DND-41 (cell line): Measurements from ENCODE around the gene STX4.

Experiments used
- ATAC-seq: fragments of 200-7000 bp; cut with Tn5 transposase; 3 replicates; pipeline ENCODE4 v1.9.1; 2021; ENCODE audit warnings: low read depth; ENCODE audit not compliant: insufficient read depth
- DNase-seq: peaks from one replicate; pipeline ENCODE4 v3.0.0-alpha.2; 2020
- H2AFZ ChIP-seq: 2 replicates; pipeline ENCODE4 v1.6.0; 2012; ENCODE audit warnings: low read depth, low read length
- H3K27ac ChIP-seq: 2 replicates; pipeline ENCODE4 v1.5.1; 2012; ENCODE audit warnings: low read length, inconsistent platforms
- H3K27me3 ChIP-seq: fragments of 200-600 bp; sonication (generic); 2 replicates; pipeline ENCODE4 v1.6.0; 2012; ENCODE audit warnings: low read length, mild to moderate bottlenecking, inconsistent platforms; ENCODE audit not compliant: insufficient read depth, poor library complexity
- H3K36me3 ChIP-seq: 2 replicates; pipeline ENCODE4 v1.5.1; 2012; ENCODE audit warnings: low read length, inconsistent platforms; ENCODE audit not compliant: insufficient read depth
- H3K4me1 ChIP-seq: 2 replicates; pipeline ENCODE4 v1.5.1; 2012; ENCODE audit warnings: mild to moderate bottlenecking, low read length; ENCODE audit not compliant: insufficient read depth
- H3K4me2 ChIP-seq: 2 replicates; pipeline ENCODE4 v1.6.0; 2012; ENCODE audit warnings: mild to moderate bottlenecking, moderate library complexity, low read length, inconsistent platforms; ENCODE audit not compliant: insufficient read depth
- H3K4me3 ChIP-seq, 2 experiments: fragments of 200-600 bp in 1 of 2; shearing (Covaris generic) in 1 of 2; 2 replicates each; pipeline ENCODE4 v1.5.1; 2012 to 2016; ENCODE audit warnings: inconsistent platforms in 2 of 2, low read length in 2 of 2, mild to moderate bottlenecking in 2 of 2, low read depth in 1 of 2, moderate library complexity in 1 of 2
- H3K79me2 ChIP-seq: 2 replicates; pipeline ENCODE4 v1.6.0; 2012; ENCODE audit warnings: low read length, inconsistent platforms; ENCODE audit not compliant: insufficient read depth
- H3K9ac ChIP-seq: 2 replicates; pipeline ENCODE4 v1.6.0; 2012; ENCODE audit warnings: low read depth, mild to moderate bottlenecking, inconsistent platforms, low read length, moderate library complexity
- H3K9me3 ChIP-seq: 2 replicates; pipeline ENCODE4 v1.5.1; 2012; ENCODE audit warnings: low read length, moderate library complexity, mild to moderate bottlenecking, inconsistent platforms; ENCODE audit not compliant: insufficient read depth, severe bottlenecking
- H4K20me1 ChIP-seq: 2 replicates; pipeline ENCODE4 v1.6.0; 2012; ENCODE audit warnings: low read length; ENCODE audit not compliant: insufficient read depth
- CTCF ChIP-seq: IDR thresholded peaks from 2 replicates; pipeline ENCODE4 v1.5.1; 2012; ENCODE audit warnings: borderline replicate concordance, low read length, moderate library complexity, mild to moderate bottlenecking; ENCODE audit not compliant: poor library complexity, severe bottlenecking; ENCODE audit errors: extremely low read depth
- EZH2 ChIP-seq: IDR thresholded peaks from 3 replicates; pipeline ENCODE4 v1.6.1; 2012; ENCODE audit warnings: borderline replicate concordance, low read depth, mild to moderate bottlenecking, moderate library complexity, low read length, inconsistent platforms; ENCODE audit not compliant: severe bottlenecking

The STX4 gene

GRCh38 chr16:30985401-30986128 lies 47.8 kb upstream of the STX4 start:
- H3K9ac ChIP-seq = no peak overlapping the region
- DNase-seq (no peak), ATAC-seq (peak; percentile 8; the same call in 2 of the 3 replicates)
- H3K9me3 ChIP-seq = no peaks in the 10 kb centered on the region
- no peak overlapping the region for H3K4me2 ChIP-seq
- H3K4me3 ChIP-seq = no peak overlapping the region
- no peaks in the 10 kb centered on the region for H3K27me3 ChIP-seq
- no peak for TF ChIP-seq EZH2
- no peak for TF ChIP-seq CTCF
- H3K4me1 ChIP-seq = no peaks in the 10 kb centered on the region
- H4K20me1 ChIP-seq = peaks cover 4% of the 10 kb centered on the region; the same call in 1 of the 2 replicates
- no peak overlapping the region for H3K27ac ChIP-seq
- peaks cover 51% of the 10 kb centered on the region for H3K36me3 ChIP-seq
- no peak overlapping the region for H2AFZ ChIP-seq
- no peaks in the 10 kb centered on the region for H3K79me2 ChIP-seq

GRCh38 chr16:30986129-30986991 lies 47.0 kb upstream of the STX4 start:
- no peak overlapping the region for H3K4me2 ChIP-seq
- H3K27me3 ChIP-seq = no peaks in the 10 kb centered on the region
- no peak overlapping the region for H3K9ac ChIP-seq
- no peak overlapping the region for H3K4me3 ChIP-seq
- peaks cover 44% of the 10 kb centered on the region for H3K36me3 ChIP-seq
- peak; percentile 3 for TF ChIP-seq CTCF
- TF ChIP-seq EZH2 = no peak
- H2AFZ ChIP-seq = no peak overlapping the region
- DNase-seq (no peak), ATAC-seq (no peak)
- no peaks in the 10 kb centered on the region for H3K4me1 ChIP-seq
- no peak overlapping the region for H3K27ac ChIP-seq
- H3K79me2 ChIP-seq = no peaks in the 10 kb centered on the region
- H3K9me3 ChIP-seq = no peaks in the 10 kb centered on the region
- peaks cover 4% of the 10 kb centered on the region; the same call in 1 of the 2 replicates for H4K20me1 ChIP-seq

- Histone ChIP-seq H3K79me2 (no peaks in the 10 kb centered on the region), H3K9ac (no peak overlapping the region), H3K4me3 (no peak overlapping the region), H3K4me1 (no peaks in the 10 kb centered on the region), H4K20me1 (peaks cover 4% of the 10 kb centered on the region; the same call in 1 of the 2 replicates), H3K9me3 (no peaks in the 10 kb centered on the region), H3K27me3 (no peaks in the 10 kb centered on the region), H2AFZ (no peak overlapping the region), H3K4me2 (no peak overlapping the region), H3K27ac (no peak overlapping the region), H3K36me3 (peaks cover 34% of the 10 kb centered on the region)
- ATAC-seq (no peak), DNase-seq (no peak)
- TF ChIP-seq CTCF (no peak), EZH2 (no peak)
Observed at GRCh38 chr16:30987581-30988190, 45.7 kb upstream of the STX4 start.
